Stimulated activated CD8-positive, alpha-beta memory T cell treated with anti-CD3 and anti-CD28 coated beads, Interleukin-4, amount 100 ng/mL, for 48 hours (primary cell): Measurements from ENCODE around the gene ZNF138.
"Not testable (repeated sequence)": the region's sequence is repeated elsewhere in the genome, so short reads cannot be mapped to it uniquely, and the experiment has no call there.

Experiments used
- DNase-seq: peaks from one replicate; pipeline ENCODE4 v3.0.0-alpha.2; 2020

Gene ZNF138

GRCh38 chr7:64839910-64840309 is 45.7 kb downstream of the ZNF138 start:
- DNase-seq = no peak

- no peak for DNase-seq
These were observed 55.2 kb downstream of the ZNF138 start for GRCh38 chr7:64849250-64849923.

DNA sequence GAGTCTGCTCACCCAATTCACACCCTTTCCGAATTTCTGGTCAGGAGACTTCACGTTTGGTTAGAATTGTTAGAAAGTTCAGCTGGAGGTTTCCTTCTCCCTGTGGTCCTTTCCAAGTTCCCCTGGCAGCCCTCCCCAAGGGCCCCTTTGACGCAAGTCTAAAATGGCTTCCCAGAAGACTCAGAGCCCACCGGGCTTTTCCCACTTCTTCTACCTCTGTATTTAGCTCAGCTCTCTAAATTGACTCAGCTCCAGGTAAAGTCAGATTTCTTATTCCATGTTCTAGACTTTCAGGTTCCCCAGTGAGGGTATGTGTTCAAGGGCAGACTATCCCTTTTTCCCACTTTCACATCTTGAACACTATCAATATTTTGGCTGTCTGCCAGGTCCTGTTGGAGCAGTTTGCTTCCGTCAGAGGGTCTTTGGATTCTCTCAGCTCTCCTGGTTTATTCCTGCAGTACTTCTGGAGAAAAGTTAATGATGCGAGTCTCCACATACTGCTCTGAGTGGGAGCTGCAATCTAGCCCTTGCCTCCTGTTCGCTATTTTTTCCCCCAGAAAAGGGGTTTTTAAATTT is 55.8 kb downstream of the ZNF138 start:
- DNase-seq = no peak

DNA sequence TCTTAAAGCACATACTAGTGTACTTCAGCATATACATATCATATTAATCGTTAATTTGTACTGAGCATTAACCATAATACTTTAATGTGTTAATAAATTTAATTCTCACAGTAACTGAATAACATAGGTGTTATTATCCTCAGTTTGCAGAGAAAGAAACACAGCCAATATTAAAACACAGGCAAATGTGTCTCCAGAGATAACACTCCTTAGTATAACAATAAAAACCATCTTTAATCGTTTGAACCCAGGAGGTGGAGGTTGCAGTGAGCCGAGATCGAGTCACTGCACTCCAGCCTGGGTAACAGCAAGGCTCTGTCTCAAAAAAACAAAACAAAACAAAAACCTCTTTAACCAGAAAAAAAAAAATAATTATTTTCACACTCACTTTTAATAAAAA is 59.5 kb downstream of the ZNF138 start:
- no peak for DNase-seq

GRCh38 chr7:64854969-64855368 is 60.7 kb downstream of the ZNF138 start:
- DNase-seq = no peak

GRCh38 chr7:64863021-64863420 is 68.8 kb downstream of the ZNF138 start:
- DNase-seq = no peak

GRCh38 chr7:64863530-64863929 is 69.3 kb downstream of the ZNF138 start:
- not testable (repeated sequence) for DNase-seq

DNA sequence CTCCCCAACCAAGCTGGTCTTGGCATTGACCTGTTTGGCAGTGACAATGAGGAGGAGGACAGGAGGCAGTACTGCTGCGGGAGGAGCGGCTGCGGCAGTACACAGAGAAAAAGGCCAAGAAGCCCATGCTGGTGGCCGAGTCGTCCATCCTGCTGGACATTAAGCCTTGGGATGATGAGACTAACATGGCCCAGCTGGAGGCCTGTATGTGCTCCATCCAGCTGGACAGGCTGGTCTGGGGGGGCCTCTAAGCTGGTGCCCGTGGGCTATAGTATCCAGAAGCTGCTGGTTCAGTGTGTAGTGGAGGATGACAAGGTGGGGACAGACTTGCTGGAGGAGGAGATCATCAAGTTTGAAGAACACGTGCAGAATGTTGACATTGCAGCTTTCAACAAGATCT is 69.7 kb downstream of the ZNF138 start:
- no peak for DNase-seq

DNA sequence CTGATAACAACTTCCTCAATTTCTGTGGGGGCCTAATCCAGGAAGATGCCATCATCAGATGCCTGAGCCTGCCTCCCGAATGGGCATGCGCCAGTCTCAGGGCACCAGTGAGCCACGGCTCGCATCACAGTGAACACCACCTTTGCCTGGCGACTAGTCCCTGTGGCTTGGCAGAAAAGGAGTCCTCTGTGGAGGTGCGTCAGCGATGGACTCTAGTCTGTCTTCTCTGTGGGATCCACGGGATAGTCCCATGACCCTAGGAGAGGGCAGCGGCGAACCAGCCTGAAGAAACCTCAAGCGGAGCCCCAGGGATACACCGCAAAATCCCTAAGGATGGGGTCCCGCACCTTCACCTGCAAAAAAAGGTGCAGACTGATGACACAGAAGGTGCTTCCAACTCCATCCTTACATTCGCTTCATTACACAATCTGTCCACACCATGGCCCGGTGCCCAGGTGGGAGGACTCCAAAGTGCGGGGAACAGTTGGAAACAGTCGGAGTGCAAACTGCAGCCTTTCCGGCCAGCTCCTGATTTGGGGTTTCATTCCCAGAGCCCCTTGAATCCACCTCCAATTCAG is 73.7 kb downstream of the ZNF138 start:
- DNase-seq = no peak

GRCh38 chr7:64868499-64868898 is 74.3 kb downstream of the ZNF138 start:
- DNase-seq = no peak

DNA sequence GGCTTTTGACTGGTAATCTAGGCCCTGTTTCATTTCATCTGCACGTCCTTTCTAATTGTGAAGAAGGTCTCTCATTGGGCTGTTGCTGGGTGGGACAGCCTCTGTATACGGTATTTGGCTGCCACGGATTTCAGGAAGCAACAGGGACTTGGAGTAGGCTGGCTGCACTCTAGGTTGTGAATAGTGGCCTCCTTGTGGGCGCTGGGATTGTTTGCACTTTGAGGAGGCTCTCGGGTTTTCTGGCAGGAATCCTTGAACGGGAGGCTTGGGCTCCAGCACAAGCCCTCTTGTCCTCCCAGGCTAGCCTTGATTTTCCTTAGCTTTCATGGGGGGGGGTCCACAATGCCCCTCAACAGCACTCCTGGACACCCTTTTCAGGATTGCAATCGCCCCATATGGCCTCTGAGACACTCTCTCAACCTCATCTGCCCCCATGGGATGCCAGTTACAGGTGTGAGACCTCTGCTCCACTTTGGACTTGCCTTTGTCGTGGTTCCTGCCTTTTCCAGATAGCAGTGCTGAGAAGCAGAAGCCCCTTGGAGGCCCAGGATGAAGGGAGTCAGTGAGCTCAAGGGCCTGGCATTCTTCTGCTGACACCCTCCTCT is 75.0 kb downstream of the ZNF138 start:
- DNase-seq = no peak

- no peak for DNase-seq
These were observed 75.8 kb downstream of the ZNF138 start for GRCh38 chr7:64869912-64870562.

DNA sequence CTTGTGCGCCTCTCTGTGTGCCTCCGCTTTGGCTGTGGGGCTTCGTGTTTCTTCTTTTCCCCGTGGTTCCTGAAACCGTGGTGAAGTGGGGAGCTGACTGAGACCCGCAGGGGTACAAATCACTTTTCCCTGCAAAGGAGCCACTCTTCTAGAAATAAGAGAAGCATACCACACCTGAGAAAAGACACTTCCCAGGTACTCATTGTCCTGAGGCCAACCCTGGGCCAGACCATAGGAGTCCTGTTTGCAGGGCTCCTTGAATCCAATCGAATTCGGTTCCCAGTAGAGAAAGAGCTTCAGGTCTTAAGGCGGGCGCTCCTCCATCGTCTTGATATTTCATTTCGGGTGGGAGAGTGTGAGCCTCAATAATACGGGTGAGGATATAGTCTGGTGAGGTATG is 76.4 kb downstream of the ZNF138 start:
- no peak for DNase-seq

DNA sequence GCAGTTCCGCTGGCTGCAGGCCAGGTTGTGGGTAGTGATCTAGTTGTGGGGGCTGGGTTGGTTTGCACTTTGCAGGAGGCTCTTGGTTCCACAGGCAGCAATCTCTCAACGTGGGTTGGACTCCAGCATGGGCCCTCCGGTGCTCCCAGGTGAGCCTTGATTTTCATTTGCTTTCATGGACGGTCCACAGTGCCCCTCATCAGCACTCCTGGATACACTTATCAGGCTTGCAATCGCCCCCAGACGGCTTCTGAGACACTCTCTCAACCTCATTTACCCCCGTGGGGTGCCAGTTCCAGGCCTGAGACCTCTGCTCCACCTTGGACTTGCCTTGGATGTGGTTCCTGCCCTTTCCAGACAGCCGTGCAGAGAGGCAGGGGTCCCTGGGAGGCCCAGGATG is 77.5 kb downstream of the ZNF138 start:
- no peak for DNase-seq

GRCh38 chr7:64872351-64873154 is 78.3 kb downstream of the ZNF138 start:
- DNase-seq = no peak

DNA sequence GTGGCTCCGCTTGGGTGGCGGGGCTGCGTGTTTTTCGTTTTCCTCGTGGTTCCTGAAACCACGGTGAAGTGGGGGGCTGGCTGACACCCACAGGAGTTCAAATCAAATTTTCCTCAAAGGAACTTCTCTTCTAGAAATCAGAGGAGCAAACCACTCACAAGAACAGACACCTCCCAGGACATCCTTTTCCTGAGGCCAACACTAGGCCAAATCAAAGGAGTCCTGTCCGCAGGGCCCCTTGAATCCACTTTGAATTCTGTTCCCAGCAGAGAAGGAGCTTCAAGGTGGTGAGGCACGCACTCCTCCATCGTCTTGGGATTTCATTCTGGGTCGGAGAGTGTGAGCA is 78.9 kb downstream of the ZNF138 start:
- DNase-seq = no peak

- DNase-seq = no peak
These were observed 79.3 kb downstream of the ZNF138 start for GRCh38 chr7:64873517-64873916.

- no peak for DNase-seq
These were observed 79.9 kb downstream of the ZNF138 start for GRCh38 chr7:64874114-64874513.

- no peak for DNase-seq
These were observed 80.5 kb downstream of the ZNF138 start for GRCh38 chr7:64874562-64875250.

DNA sequence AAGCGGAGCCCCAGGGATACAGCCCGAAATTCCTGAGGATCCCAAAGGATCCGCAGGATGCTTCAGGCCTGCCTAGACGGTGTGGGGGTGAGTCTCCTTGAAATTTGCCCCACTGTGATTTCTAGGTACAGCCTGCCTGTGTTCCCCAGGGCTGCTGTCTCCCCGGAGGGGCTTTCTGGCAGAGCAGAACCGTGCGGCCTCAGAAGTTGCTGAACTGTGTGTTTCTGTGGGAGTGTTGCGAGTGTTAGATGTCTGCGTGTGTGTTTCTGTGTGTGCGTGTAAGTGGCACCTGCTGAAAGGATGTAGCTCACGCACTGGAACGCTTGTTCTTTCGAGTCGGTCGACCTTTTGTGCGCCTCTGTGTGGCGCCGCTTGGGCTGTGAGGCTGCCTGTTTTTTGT is 81.0 kb downstream of the ZNF138 start:
- DNase-seq = no peak

DNA sequence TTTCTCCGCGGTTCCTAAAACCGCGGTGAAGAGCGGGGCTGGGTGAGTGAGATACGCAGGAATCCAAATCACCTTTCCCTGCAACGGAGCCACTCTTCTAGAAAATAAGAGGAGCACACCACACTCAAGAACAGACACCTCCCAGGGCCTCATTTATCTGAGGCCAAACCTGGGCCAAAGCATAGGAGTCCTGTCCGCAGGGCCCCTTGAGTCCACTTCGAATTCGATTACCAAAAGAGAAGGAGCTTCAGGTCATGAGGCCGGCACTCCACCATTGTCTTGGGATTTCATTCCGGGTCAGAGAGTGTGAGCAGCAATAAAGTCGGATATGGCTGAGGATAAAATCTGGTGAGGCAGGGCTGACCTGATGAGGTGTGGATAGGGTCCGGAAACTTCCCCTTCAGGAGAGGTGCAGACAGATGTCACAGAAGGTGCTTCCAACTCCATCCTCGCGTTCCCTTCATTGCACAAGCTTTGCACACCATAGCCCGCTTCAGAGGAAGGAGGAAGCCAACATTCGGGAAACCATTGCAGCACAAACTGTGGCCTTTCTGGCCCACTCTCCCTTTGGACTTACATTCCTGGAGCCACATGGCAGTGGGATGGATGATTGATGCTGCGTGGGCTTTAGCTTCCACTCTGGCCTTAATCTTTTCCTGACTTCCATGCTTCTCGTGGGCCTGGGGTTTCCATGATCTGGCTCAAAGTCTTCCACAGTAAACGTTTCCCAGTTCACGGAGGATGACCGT is 81.6 kb downstream of the ZNF138 start:
- no peak for DNase-seq
